GM23248 (cell line): ENCODE results near the gene SMG1.
"Not testable (repeated sequence)": the region's sequence is repeated elsewhere in the genome, so short reads cannot be mapped to it uniquely, and the experiment has no call there.

ENCODE experiments used
- EZH2 ChIP-seq: fragments of 200-600 bp; sonication (generic); IDR thresholded peaks from 2 replicates; pipeline ENCODE4 v1.6.1; 2018; ENCODE audit warnings: antibody characterized with exemption, mild to moderate bottlenecking; ENCODE audit not compliant: insufficient read depth, poor library complexity, severe bottlenecking
- EZH2phosphoT487 ChIP-seq: fragments of 200-600 bp; sonication (generic); IDR thresholded peaks from 2 replicates; pipeline ENCODE4 v1.6.1; 2018; ENCODE audit warnings: antibody characterized with exemption, moderate library complexity, mild to moderate bottlenecking, low read depth; ENCODE audit not compliant: insufficient read depth

- not testable (repeated sequence) for TF ChIP-seq EZH2, EZH2phosphoT487
Measured at GRCh38 chr16:18862891-18863290, 63.3 kb downstream of the SMG1 start.
